LNCaP clone FGC (cell line): ENCODE measurements around the gene HAUS8.
A peak's percentile ranks its signal among the peaks of the same experiment; 100 is the strongest.
"Not testable (repeated sequence)": the region's sequence is repeated elsewhere in the genome, so short reads cannot be mapped to it uniquely, and the experiment has no call there.

ENCODE experiments used
- DNase-seq: peaks from one replicate; pipeline ENCODE4 v3.0.0-alpha.2; 2011; ENCODE audit warnings: low read depth
- H3K4me3 ChIP-seq: 2 replicates; pipeline ENCODE4 v1.5.1; 2011; ENCODE audit warnings: mild to moderate bottlenecking, low read depth, low read length, control low read depth
- CTCF ChIP-seq: IDR thresholded peaks from 2 replicates; pipeline ENCODE4 v1.5.1; 2012; ENCODE audit warnings: mild to moderate bottlenecking; ENCODE audit not compliant: control insufficient read depth, insufficient read depth; ENCODE audit errors: extremely low read depth

Gene HAUS8

GRCh38 chr19:17109300-17109699, 34.0 kb upstream of the HAUS8 start:
- DNase-seq = no peak
- TF ChIP-seq CTCF = no peak
- H3K4me3 ChIP-seq = no peak overlapping the region

GRCh38 chr19:17108453-17108784, 33.2 kb upstream of the HAUS8 start:
- TF ChIP-seq CTCF = no peak
- no peak overlapping the region for H3K4me3 ChIP-seq
- DNase-seq = no peak

GRCh38 chr19:17107546-17108452, 32.5 kb upstream of the HAUS8 start:
- TF ChIP-seq CTCF = no peak
- H3K4me3 ChIP-seq = no peak overlapping the region
- DNase-seq = peak; percentile 43

GRCh38 chr19:17106964-17107363, 31.7 kb upstream of the HAUS8 start:
- H3K4me3 ChIP-seq, DNase-seq: not testable (repeated sequence)

GRCh38 chr19:17105556-17105955, 30.3 kb upstream of the HAUS8 start:
- TF ChIP-seq CTCF = no peak
- H3K4me3 ChIP-seq = no peak overlapping the region
- DNase-seq = no peak

- H3K4me3 ChIP-seq = no peak overlapping the region
- DNase-seq = no peak
- no peak for TF ChIP-seq CTCF
Measured at GRCh38 chr19:17104679-17105078, 29.4 kb upstream of the HAUS8 start.

GRCh38 chr19:17103177-17103576, 27.9 kb upstream of the HAUS8 start:
- no peak overlapping the region for H3K4me3 ChIP-seq
- DNase-seq = no peak
- TF ChIP-seq CTCF = peak; percentile 31; the same call in 1 of the 2 replicates
